Measurements from ENCODE around the gene KANTR.
"Not testable (repeated sequence)": the region's sequence is repeated elsewhere in the genome, so short reads cannot be mapped to it uniquely, and the experiment has no call there.

Gene KANTR

GRCh38 chrX:53133400-53133799, 39.5 kb downstream of the KANTR start:
- no peak for DNase-seq

- DNase-seq = no peak
These were observed 41.6 kb downstream of the KANTR start for GRCh38 chrX:53135581-53135980.

GRCh38 chrX:53153581-53153980, 59.6 kb downstream of the KANTR start:
- DNase-seq = no peak

GRCh38 chrX:53155512-53156206, 61.7 kb downstream of the KANTR start:
- no peak for DNase-seq

GRCh38 chrX:53156207-53156596, 62.3 kb downstream of the KANTR start:
- no peak for DNase-seq

GRCh38 chrX:53159184-53159583, 65.2 kb downstream of the KANTR start:
- DNase-seq = no peak

- no peak for DNase-seq
These were observed 66.5 kb downstream of the KANTR start for GRCh38 chrX:53160297-53160983.

GRCh38 chrX:53163436-53163835, 69.5 kb downstream of the KANTR start:
- no peak for DNase-seq

GRCh38 chrX:53164566-53164965, 70.6 kb downstream of the KANTR start:
- not testable (repeated sequence) for DNase-seq

GRCh38 chrX:53166103-53166502, 72.2 kb downstream of the KANTR start:
- DNase-seq = no peak

- no peak for DNase-seq
These were observed 77.4 kb downstream of the KANTR start for GRCh38 chrX:53171356-53171755.

Data from right hindlimb (tissue), 1 donor.